ENCODE results near the gene RNF220. TPM values are rescaled to one million over a fixed set of nuclear protein-coding genes. Genes with fewer than 3 reads are reported as not detected.
A peak's percentile ranks its signal among the peaks of the same experiment; 100 is the strongest.

Gene RNF220
- total and polyA plus RNA-seq, 2 experiments from 2014 or later: 47.4 to 123 TPM

GRCh38 chr1:44413740-44414139 is 8.7 kb downstream of the RNF220 start:
- 18 to 20% methylated on average over 9 of the region's 9 CpGs for WGBS, 2 experiments (ENCODE audit: low coverage in 1 of 2, low lambda C conversion rate in 2 of 2, missing lambda C conversion rate in 2 of 2)
- TF ChIP-seq EZH2 (IDR thresholded peaks at IDR 0.05; ENCODE audit: insufficient read depth, poor library complexity, severe bottlenecking): no peak
- TF ChIP-seq EZH2phosphoT487 (IDR thresholded peaks at IDR 0.05; ENCODE audit: insufficient read depth, low read depth): no peak
- no peak for DNase-seq
- Histone ChIP-seq H2AFZ (no peak overlapping the region), H3K27ac (no peak overlapping the region), H3K4me1 (ENCODE audit: insufficient read depth) (no peaks in the 10 kb centered on the region), H3F3A (ENCODE audit: insufficient read depth) (no peaks in the 10 kb centered on the region), H4K20me1 (ENCODE audit: insufficient read depth) (no peaks in the 10 kb centered on the region), H3K4me2 (ENCODE audit: unreplicated experiment) (no peak overlapping the region), H3K4me3 (no peak overlapping the region), H3K27me3 (replicated peaks; ENCODE audit: insufficient read depth) (peaks cover 98% of the 10 kb centered on the region), H3K79me2 (ENCODE audit: insufficient read depth) (no peaks in the 10 kb centered on the region), H3K9me2 (ENCODE audit: insufficient read depth) (no peaks in the 10 kb centered on the region), H3K9ac (no peak overlapping the region), H3K36me3 (ENCODE audit: low read depth) (no peaks in the 10 kb centered on the region), H3K9me3 (ENCODE audit: low read depth) (no peaks in the 10 kb centered on the region)
- in situ Hi-C loops (cut with MboI): no loop called here

- no peaks in the 10 kb centered on the region for H3K9me2 ChIP-seq (ENCODE audit: insufficient read depth)
- H3K79me2 ChIP-seq (ENCODE audit: insufficient read depth): no peaks in the 10 kb centered on the region
- in situ Hi-C loops (cut with MboI): no loop called here
- no peak for DNase-seq
- H2AFZ ChIP-seq: no peak overlapping the region
- TF ChIP-seq EZH2phosphoT487 (IDR thresholded peaks at IDR 0.05; ENCODE audit: insufficient read depth, low read depth) (0 out of 2 replicates have a peak, but pooled peaks have one; percentile 17), EZH2 (IDR thresholded peaks at IDR 0.05; ENCODE audit: insufficient read depth, poor library complexity, severe bottlenecking) (no peak)
- no peaks in the 10 kb centered on the region for H3K9me3 ChIP-seq (ENCODE audit: low read depth)
- H3F3A ChIP-seq (ENCODE audit: insufficient read depth): no peaks in the 10 kb centered on the region
- no peak overlapping the region for H3K4me3 ChIP-seq
- H4K20me1 ChIP-seq (ENCODE audit: insufficient read depth): no peaks in the 10 kb centered on the region
- 17 to 27% methylated on average over 9 of the region's 9 CpGs for WGBS, 2 experiments (ENCODE audit: low coverage in 1 of 2, low lambda C conversion rate in 2 of 2, missing lambda C conversion rate in 2 of 2)
- no peaks in the 10 kb centered on the region for H3K4me1 ChIP-seq (ENCODE audit: insufficient read depth)
- no peak overlapping the region for H3K9ac ChIP-seq
- H3K27ac ChIP-seq: no peak overlapping the region
- no peak overlapping the region for H3K4me2 ChIP-seq (ENCODE audit: unreplicated experiment)
- H3K27me3 ChIP-seq (replicated peaks; ENCODE audit: insufficient read depth): peaks cover 98% of the 10 kb centered on the region
- H3K36me3 ChIP-seq (ENCODE audit: low read depth): no peaks in the 10 kb centered on the region
These were observed 10.0 kb downstream of the RNF220 start for GRCh38 chr1:44415013-44415412.

GRCh38 chr1:44416408-44416807 is 11.4 kb downstream of the RNF220 start:
- no peak overlapping the region for H3K27ac ChIP-seq
- H3K9me3 ChIP-seq (ENCODE audit: low read depth): no peaks in the 10 kb centered on the region
- 73% methylated on average over 7 of the region's 7 CpGs for whole genome bisulfite sequencing, 2 experiments (ENCODE audit: low coverage in 1 of 2, low lambda C conversion rate in 2 of 2, missing lambda C conversion rate in 2 of 2)
- no peaks in the 10 kb centered on the region for H3K36me3 ChIP-seq (ENCODE audit: low read depth)
- H3K4me2 ChIP-seq (ENCODE audit: unreplicated experiment): no peak overlapping the region
- no peaks in the 10 kb centered on the region for H3F3A ChIP-seq (ENCODE audit: insufficient read depth)
- H3K27me3 ChIP-seq (replicated peaks; ENCODE audit: insufficient read depth): peaks cover 97% of the 10 kb centered on the region
- TF ChIP-seq EZH2 (IDR thresholded peaks at IDR 0.05; ENCODE audit: insufficient read depth, poor library complexity, severe bottlenecking) (no peak), EZH2phosphoT487 (IDR thresholded peaks at IDR 0.05; ENCODE audit: insufficient read depth, low read depth) (no peak)
- in situ Hi-C loops (cut with MboI): no loop called here
- H3K4me1 ChIP-seq (ENCODE audit: insufficient read depth): no peaks in the 10 kb centered on the region
- no peak overlapping the region for H3K9ac ChIP-seq
- H4K20me1 ChIP-seq (ENCODE audit: insufficient read depth): no peaks in the 10 kb centered on the region
- no peak for DNase-seq
- no peaks in the 10 kb centered on the region for H3K79me2 ChIP-seq (ENCODE audit: insufficient read depth)
- no peak overlapping the region for H2AFZ ChIP-seq
- H3K9me2 ChIP-seq (ENCODE audit: insufficient read depth): no peaks in the 10 kb centered on the region
- no peak overlapping the region for H3K4me3 ChIP-seq

- Histone ChIP-seq H3K9me2 (ENCODE audit: insufficient read depth) (no peaks in the 10 kb centered on the region), H3K79me2 (ENCODE audit: insufficient read depth) (no peaks in the 10 kb centered on the region), H3F3A (ENCODE audit: insufficient read depth) (no peaks in the 10 kb centered on the region), H3K4me1 (ENCODE audit: insufficient read depth) (no peaks in the 10 kb centered on the region), H4K20me1 (ENCODE audit: insufficient read depth) (no peaks in the 10 kb centered on the region), H3K9me3 (ENCODE audit: low read depth) (no peaks in the 10 kb centered on the region), H3K27ac (no peak overlapping the region), H3K4me3 (peak overlapping the region; percentile 50; the same call in 1 of the 2 replicates), H3K9ac (no peak overlapping the region), H3K36me3 (ENCODE audit: low read depth) (no peaks in the 10 kb centered on the region), H3K27me3 (replicated peaks; ENCODE audit: insufficient read depth) (peaks cover 96% of the 10 kb centered on the region), H2AFZ (peak overlapping the region; percentile 60; the same call in 1 of the 2 replicates), H3K4me2 (ENCODE audit: unreplicated experiment) (peak overlapping the region; percentile 16)
- WGBS, 2 experiments (ENCODE audit: low coverage in 1 of 2, low lambda C conversion rate in 2 of 2, missing lambda C conversion rate in 2 of 2): 2 to 3% methylated on average over 39 to 64 of the region's 65 CpGs
- in situ Hi-C loops (cut with MboI): no loop called here
- TF ChIP-seq EZH2 (IDR thresholded peaks at IDR 0.05; ENCODE audit: insufficient read depth, poor library complexity, severe bottlenecking): peak; percentile 96
- no peak for TF ChIP-seq EZH2phosphoT487 (IDR thresholded peaks at IDR 0.05; ENCODE audit: insufficient read depth, low read depth)
- DNase-seq: peak; percentile 59
These were observed 12.4 kb downstream of the RNF220 start for GRCh38 chr1:44417351-44418021.
